Activated naive CD8-positive, alpha-beta T cell (primary cell): ENCODE measurements around the gene TMEM167A.

Experiments
- H3K27ac Mint-ChIP-seq: one replicate; pipeline ENCODE4 v1.8.0; 2021; ENCODE audit warnings: mixed read lengths
- H3K27me3 Mint-ChIP-seq: one replicate; pipeline ENCODE4 v1.8.0; 2021; ENCODE audit warnings: mixed read lengths
- H3K36me3 Mint-ChIP-seq: one replicate; pipeline ENCODE4 v1.8.0; 2021; ENCODE audit warnings: mixed read lengths
- H3K4me1 Mint-ChIP-seq: one replicate; pipeline ENCODE4 v1.8.0; 2021; ENCODE audit warnings: low read depth, mixed read lengths
- H3K4me3 Mint-ChIP-seq: one replicate; pipeline ENCODE4 v1.8.0; 2021; ENCODE audit warnings: mild to moderate bottlenecking, mixed read lengths
- H3K9me3 Mint-ChIP-seq: one replicate; pipeline ENCODE4 v1.8.0; 2021; ENCODE audit warnings: low read depth, mixed read lengths

Gene TMEM167A

DNA sequence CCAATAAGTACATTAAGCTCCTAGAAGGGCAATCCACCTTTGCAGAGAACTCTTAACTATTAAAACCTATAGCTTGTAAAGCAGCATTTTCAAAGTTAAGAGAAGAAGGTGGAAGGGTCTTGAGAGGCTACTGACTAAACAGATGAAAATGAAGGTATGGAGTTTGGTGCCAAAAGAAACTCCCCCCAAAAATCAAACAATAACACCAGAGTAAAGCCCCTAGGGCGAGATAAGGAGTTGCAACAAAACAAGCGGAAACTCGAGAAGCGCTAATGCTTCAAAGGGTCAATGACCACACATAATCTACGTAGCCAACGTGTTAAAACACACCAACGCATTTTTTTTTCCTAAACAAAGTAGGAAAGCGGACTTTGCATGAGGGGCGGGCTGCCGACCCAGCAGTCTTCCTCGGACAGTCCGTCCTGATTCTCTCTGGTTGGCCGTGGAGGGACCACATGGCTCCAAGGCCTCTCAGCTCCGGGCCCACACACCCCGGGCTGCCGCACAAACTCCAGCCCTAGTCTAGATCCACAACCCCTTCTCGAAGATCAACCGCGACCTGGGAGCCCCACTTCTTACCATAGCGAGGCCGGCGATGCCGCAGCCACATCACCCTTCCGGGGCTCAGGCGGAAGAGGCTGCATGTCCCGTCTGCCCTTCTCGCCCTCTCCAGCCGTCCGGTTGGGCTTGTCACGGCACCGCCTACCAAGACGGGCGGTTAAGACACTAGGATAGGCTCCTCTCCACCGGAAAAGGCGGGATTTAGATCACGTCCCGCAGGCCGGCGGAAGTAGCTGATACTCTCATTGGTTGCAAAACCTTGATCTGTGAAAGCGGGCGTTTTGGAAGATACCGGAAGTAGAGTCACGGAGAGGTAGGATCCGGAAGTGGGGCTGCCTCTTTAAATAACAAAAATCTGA, at the start of gene TMEM167A, which contains the start of gene XRCC4:
Gene TMEM167A (minus strand): TSS at position 653 of the 920 bp plus-strand sequence. CDS start 71 bp downstream, at position 582.
Gene XRCC4 (plus strand): TSS at position 806 of the 920 bp plus-strand sequence. CDS start 27,373 bp downstream, outside the sequence.
- Mint-ChIP-seq H3K4me3 (peak within 1 kb of the TSS; percentile 100), H3K9me3 (no peaks in the 10 kb centered on the region), H3K27me3 (no peaks in the 10 kb centered on the region), H3K36me3 (peaks cover 12% of the 10 kb centered on the region), H3K27ac (peak within 1 kb of the TSS; percentile 98), H3K4me1 (peaks cover 55% of the 10 kb centered on the region)

DNA sequence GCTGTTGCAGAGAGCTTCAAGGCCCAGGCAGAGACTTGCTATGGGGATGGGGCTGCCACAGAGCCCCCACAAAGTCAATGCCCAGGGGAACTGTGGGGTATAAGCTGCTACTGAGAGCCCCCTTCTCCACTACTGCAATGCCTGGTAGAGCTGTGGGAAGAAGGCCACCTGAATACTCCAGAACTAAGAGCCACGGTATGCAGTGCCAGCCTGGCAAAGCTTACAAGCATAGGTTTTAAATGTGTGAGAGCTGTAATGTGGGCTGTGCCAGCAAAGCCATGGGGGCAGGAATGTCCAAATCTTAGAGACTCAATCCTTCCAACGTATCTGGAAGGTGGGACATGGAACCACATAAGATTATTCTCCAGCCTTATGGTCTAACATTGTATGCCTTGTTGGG, 49.3 kb upstream of the TMEM167A start:
- Mint-ChIP-seq H3K27ac (no peak overlapping the region), H3K4me3 (no peak overlapping the region)

DNA sequence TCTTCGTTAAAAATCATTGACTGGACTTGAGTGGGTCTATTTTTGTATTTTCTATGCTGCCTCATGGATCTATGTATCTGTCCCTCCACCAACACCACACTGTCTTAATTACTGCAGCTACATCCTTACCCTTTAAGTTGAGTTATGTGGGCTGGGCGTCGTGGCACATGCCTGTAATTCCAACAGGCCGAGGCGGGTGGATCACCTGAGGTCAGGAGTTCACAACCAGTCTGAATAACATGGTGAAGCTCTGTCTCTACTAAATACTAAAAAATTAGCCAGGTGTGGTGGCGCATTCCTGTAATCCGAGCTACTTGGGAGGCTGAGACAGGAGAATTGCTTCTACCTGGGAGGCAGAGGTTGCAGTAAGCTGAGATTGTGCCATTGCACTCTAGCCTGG, 48.4 kb upstream of the TMEM167A start:
- no peaks in the 10 kb centered on the region for H3K4me1 Mint-ChIP-seq
- no peaks in the 10 kb centered on the region for H3K9me3 Mint-ChIP-seq
- H3K27ac Mint-ChIP-seq, result no peak overlapping the region
- peaks cover 15% of the 10 kb centered on the region for H3K36me3 Mint-ChIP-seq
- H3K27me3 Mint-ChIP-seq, result no peaks in the 10 kb centered on the region
- H3K4me3 Mint-ChIP-seq, result no peak overlapping the region

More for the DNA sequence above, 49.3 kb upstream of the TMEM167A start:
- no peaks in the 10 kb centered on the region for H3K27me3 Mint-ChIP-seq
- peaks cover 7% of the 10 kb centered on the region for H3K9me3 Mint-ChIP-seq
- H3K36me3 Mint-ChIP-seq, result peaks cover 24% of the 10 kb centered on the region
- no peaks in the 10 kb centered on the region for H3K4me1 Mint-ChIP-seq

DNA sequence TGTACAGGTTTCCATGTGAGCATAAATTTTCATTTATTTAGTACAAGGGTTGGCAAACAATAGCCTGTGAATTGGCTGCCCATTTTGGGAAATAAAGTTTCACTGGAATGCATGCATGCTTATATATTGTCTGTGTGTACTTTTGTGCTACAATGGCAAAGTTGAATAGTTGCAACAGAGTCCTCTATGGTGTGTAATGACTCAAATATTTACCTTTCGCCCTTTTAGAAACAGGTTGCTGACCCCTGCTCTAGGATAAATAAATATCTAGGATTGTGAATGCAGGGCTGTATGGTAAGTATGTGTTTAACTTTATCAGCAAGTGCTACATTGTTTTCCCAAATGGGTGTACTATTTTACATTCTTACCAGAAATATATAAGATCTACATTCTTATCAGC, 47.4 kb upstream of the TMEM167A start:
- Mint-ChIP-seq H3K36me3 (peaks cover 10% of the 10 kb centered on the region), H3K4me3 (no peak overlapping the region), H3K27me3 (no peaks in the 10 kb centered on the region), H3K4me1 (no peaks in the 10 kb centered on the region), H3K27ac (no peak overlapping the region), H3K9me3 (no peaks in the 10 kb centered on the region)

- H3K9me3 Mint-ChIP-seq, result peaks cover 6% of the 10 kb centered on the region
- peaks cover 19% of the 10 kb centered on the region for H3K36me3 Mint-ChIP-seq
- no peaks in the 10 kb centered on the region for H3K27me3 Mint-ChIP-seq
- no peak overlapping the region for H3K4me3 Mint-ChIP-seq
- H3K27ac Mint-ChIP-seq, result no peak overlapping the region
- H3K4me1 Mint-ChIP-seq, result no peaks in the 10 kb centered on the region
Measured at GRCh38 chr5:83118976-83119375, 41.8 kb upstream of the TMEM167A start.

DNA sequence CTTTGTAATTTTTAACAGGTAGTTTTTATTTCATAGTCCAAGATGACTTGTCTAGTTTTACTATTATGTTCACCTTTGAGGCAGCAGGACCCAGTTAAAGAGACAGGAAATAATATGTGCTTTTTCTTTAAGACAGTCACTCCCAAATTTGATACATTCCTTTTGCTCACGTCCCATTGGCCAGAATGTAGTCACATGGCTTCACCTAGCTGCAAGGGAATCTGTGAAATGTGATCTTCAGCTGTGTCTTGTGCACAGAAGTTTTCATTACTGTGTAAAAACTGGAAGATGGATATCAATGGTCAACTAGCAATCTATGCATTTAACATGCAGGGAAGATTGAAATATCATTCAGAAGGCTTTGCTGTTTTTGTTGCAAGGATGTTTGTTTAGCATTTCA, 41.3 kb upstream of the TMEM167A start:
- Mint-ChIP-seq H3K4me1 (no peaks in the 10 kb centered on the region), H3K4me3 (no peak overlapping the region), H3K9me3 (peaks cover 6% of the 10 kb centered on the region), H3K36me3 (peaks cover 19% of the 10 kb centered on the region), H3K27ac (no peak overlapping the region), H3K27me3 (no peaks in the 10 kb centered on the region)

DNA sequence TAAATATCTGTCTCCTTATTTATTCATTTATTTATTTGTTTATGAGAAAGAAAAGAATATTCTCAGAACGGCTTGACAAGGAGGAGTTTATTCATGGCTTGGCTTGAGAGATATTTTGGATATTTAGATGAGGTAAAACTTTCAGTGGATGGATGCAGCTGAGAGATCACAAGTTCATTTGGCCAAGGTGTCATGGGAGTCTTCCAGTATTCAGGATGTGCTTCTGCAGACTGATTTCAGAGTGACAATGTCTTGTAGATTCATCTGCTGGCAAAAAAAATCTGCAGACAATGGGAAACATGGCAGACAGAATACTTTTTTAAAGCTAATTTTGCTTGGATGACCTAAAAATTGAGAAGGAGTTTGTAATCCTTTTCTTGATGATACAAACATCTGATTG, 38.6 kb upstream of the TMEM167A start:
- Mint-ChIP-seq H3K4me3 (no peak overlapping the region), H3K27me3 (no peaks in the 10 kb centered on the region), H3K36me3 (peaks cover 32% of the 10 kb centered on the region), H3K9me3 (peaks cover 6% of the 10 kb centered on the region), H3K4me1 (no peaks in the 10 kb centered on the region), H3K27ac (no peak overlapping the region)

- Mint-ChIP-seq H3K27me3 (no peaks in the 10 kb centered on the region), H3K27ac (no peak overlapping the region), H3K4me1 (no peaks in the 10 kb centered on the region), H3K36me3 (peaks cover 25% of the 10 kb centered on the region), H3K9me3 (no peaks in the 10 kb centered on the region), H3K4me3 (no peak overlapping the region)
Measured at GRCh38 chr5:83109380-83109779, 32.2 kb upstream of the TMEM167A start.

DNA sequence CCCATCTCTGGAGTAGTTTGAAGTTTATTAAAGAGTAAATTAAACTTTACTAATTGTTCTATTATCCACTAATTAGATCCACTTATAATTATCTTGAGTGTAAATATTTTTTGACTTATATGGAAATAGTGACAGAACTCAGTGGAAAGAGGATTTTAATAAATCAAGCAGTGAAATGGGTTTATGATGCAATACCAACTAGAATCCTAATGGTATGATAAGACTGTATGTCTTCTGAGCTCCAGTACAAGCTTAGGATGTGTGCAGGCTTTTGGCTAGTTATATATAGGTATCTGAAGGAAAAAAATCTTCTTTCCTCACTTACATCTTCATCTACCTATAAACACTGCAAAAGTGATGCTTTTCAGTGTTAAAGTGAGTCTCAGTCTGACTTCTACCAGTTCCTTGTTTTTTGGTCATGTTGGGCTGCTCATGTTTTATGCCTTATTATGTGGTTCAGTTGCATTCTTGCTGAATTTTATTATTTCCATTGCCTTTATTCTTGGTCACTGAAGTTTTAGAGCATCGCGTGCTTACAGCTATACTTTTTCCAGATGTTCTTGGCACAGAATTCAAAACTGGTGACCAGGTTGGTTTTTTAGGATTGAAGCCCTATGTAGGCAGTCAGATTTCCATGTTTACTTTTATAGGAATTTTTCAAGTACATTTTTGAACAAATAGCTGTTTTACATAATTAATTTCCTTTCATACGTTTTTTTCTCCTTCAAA, 30.7 kb upstream of the TMEM167A start:
- H3K4me1 Mint-ChIP-seq, result no peaks in the 10 kb centered on the region
- no peaks in the 10 kb centered on the region for H3K27me3 Mint-ChIP-seq
- peaks cover 21% of the 10 kb centered on the region for H3K36me3 Mint-ChIP-seq
- H3K9me3 Mint-ChIP-seq, result no peaks in the 10 kb centered on the region
- H3K4me3 Mint-ChIP-seq, result no peak overlapping the region
- no peak overlapping the region for H3K27ac Mint-ChIP-seq

GRCh38 chr5:83104021-83104420, 26.8 kb upstream of the TMEM167A start:
- no peak overlapping the region for H3K27ac Mint-ChIP-seq
- H3K4me1 Mint-ChIP-seq, result no peaks in the 10 kb centered on the region
- no peaks in the 10 kb centered on the region for H3K9me3 Mint-ChIP-seq
- H3K4me3 Mint-ChIP-seq, result no peak overlapping the region
- peaks cover 10% of the 10 kb centered on the region for H3K36me3 Mint-ChIP-seq
- no peaks in the 10 kb centered on the region for H3K27me3 Mint-ChIP-seq

GRCh38 chr5:83102364-83102980, 25.3 kb upstream of the TMEM167A start:
- Mint-ChIP-seq H3K4me3 (no peak overlapping the region), H3K9me3 (no peaks in the 10 kb centered on the region), H3K27me3 (no peaks in the 10 kb centered on the region), H3K36me3 (peaks cover 8% of the 10 kb centered on the region), H3K4me1 (peaks cover 3% of the 10 kb centered on the region), H3K27ac (no peak overlapping the region)

DNA sequence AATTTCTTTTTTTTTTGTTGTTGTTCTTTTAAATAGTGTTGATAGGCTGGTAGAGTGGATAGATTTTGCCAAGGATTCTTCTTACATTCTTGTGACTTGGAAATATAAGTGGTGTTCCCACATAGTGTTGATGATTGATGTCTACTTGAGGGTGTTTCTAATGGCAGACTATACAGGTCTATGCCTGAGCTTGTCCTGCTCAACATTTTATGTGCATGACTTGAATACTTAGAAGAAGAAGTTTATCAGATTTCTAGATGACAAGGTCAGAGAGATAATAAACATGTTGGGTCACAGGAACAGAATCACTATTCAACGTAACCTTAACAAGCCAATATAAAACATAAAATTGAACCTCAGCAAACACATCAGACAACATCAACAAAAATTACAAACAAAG, 24.3 kb upstream of the TMEM167A start:
- Mint-ChIP-seq H3K27ac (no peak overlapping the region), H3K27me3 (no peaks in the 10 kb centered on the region), H3K36me3 (peaks cover 3% of the 10 kb centered on the region), H3K4me1 (peaks cover 3% of the 10 kb centered on the region), H3K4me3 (no peak overlapping the region), H3K9me3 (no peaks in the 10 kb centered on the region)

DNA sequence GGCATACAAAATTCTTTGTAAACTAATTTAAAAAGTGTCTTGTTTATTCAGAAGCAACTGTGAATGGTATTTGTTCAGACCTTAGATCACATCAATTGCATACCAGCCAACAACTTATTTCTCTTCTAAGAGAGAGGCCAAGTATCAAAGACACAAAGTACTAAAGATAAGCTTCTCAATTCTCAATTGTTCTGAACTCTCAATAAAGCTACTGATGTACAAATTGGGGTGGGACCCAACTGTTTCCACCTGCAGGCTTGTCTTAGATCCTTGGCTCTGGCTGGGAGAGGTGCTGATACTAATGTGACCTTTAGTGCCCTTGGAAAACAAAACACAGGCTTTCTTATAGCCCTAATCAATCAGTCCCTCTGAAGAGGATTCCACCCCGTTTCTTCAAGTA, 22.3 kb upstream of the TMEM167A start:
- Mint-ChIP-seq H3K36me3 (peaks cover 7% of the 10 kb centered on the region), H3K9me3 (no peaks in the 10 kb centered on the region), H3K4me1 (peaks cover 3% of the 10 kb centered on the region), H3K27ac (no peak overlapping the region), H3K27me3 (no peaks in the 10 kb centered on the region), H3K4me3 (no peak overlapping the region)

DNA sequence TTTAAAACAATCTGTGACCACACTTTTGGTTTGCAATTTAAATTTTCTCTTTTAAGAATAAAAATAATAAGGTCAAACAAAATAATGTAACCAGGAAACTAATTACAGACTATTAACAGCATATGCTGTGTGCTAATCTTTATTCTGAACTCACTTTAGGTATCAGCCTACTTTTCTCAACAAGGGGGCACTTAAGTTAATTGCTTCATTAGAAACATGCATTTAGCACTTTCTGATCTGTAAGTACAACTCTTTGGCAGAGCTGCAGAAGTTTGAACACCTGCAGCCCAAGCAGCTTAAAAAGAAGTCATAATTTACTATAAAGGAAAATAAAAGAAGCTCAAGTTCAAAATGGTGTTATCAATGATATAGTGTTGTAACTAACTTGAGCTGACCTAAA, 21.8 kb upstream of the TMEM167A start:
- peaks cover 7% of the 10 kb centered on the region for H3K36me3 Mint-ChIP-seq
- no peak overlapping the region for H3K27ac Mint-ChIP-seq
- peaks cover 4% of the 10 kb centered on the region for H3K4me1 Mint-ChIP-seq
- H3K27me3 Mint-ChIP-seq, result no peaks in the 10 kb centered on the region
- no peaks in the 10 kb centered on the region for H3K9me3 Mint-ChIP-seq
- no peak overlapping the region for H3K4me3 Mint-ChIP-seq

DNA sequence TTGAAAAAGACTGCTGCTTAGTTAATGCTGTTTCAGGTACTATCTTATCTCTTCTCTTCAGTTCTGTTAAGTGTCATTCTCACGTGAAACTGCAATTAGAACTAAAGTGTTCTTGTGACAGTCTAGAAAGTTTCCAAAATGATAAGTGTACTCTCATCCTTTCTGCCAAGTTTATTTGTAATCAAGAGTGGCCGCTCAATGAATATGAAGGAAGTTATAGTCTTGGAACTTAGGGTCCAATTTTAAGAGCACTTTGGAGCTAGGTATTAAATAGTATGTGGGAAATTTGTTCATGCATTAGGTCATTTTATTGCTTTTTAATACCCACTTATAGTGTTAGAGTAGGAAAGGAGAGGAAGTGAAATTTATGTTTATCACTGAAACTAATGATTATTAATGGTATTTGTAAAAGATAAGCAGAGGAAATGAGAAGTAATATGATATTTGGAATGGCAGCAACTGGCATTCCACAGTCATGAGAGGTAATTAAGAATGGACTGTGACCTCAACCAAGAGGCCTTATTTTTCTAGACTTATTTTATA, 20.6 kb upstream of the TMEM167A start:
- Mint-ChIP-seq H3K9me3 (peaks cover 7% of the 10 kb centered on the region), H3K27me3 (no peaks in the 10 kb centered on the region), H3K36me3 (peaks cover 17% of the 10 kb centered on the region), H3K27ac (no peak overlapping the region), H3K4me3 (no peak overlapping the region), H3K4me1 (peaks cover 14% of the 10 kb centered on the region)
